GM06990 (cell line): ENCODE results near the gene PARN.

Source experiments
- DNase-seq: peaks from one replicate; pipeline ENCODE4 v3.0.0-alpha.2; 2011; ENCODE audit not compliant: insufficient read length; ENCODE audit errors: extremely low read depth
- H3K27me3 ChIP-seq: replicated peaks from 2 replicates; pipeline ENCODE4 v1.6.0; 2011; ENCODE audit warnings: low read length; ENCODE audit not compliant: control insufficient read depth, insufficient read depth
- H3K36me3 ChIP-seq: 2 replicates; pipeline ENCODE4 v1.5.1; 2011; ENCODE audit warnings: low read length; ENCODE audit not compliant: control insufficient read depth, insufficient read depth
- H3K4me3 ChIP-seq: replicated peaks from 2 replicates; pipeline ENCODE4 v1.5.1; 2011; ENCODE audit warnings: low read depth, mild to moderate bottlenecking, control low read depth, low read length
- CTCF ChIP-seq: IDR thresholded peaks from 2 replicates; pipeline ENCODE4 v1.5.1; 2011; ENCODE audit warnings: low read length, control low read depth, mild to moderate bottlenecking, inconsistent platforms; ENCODE audit not compliant: insufficient read depth, poor library complexity, severe bottlenecking

Gene PARN

GRCh38 chr16:14669776-14670175, 39.7 kb upstream of the PARN start:
- TF ChIP-seq CTCF = no peak
- H3K36me3 ChIP-seq = peaks cover 13% of the 10 kb centered on the region
- DNase-seq = no peak
- H3K4me3 ChIP-seq = no peak overlapping the region
- no peaks in the 10 kb centered on the region for H3K27me3 ChIP-seq

- TF ChIP-seq CTCF = no peak
- DNase-seq = no peak
- H3K27me3 ChIP-seq = no peaks in the 10 kb centered on the region
- peaks cover 18% of the 10 kb centered on the region for H3K36me3 ChIP-seq
- H3K4me3 ChIP-seq = no peak overlapping the region
Observed at GRCh38 chr16:14668556-14669223, 38.6 kb upstream of the PARN start.

- Histone ChIP-seq H3K27me3 (no peaks in the 10 kb centered on the region), H3K4me3 (no peak overlapping the region), H3K36me3 (peaks cover 18% of the 10 kb centered on the region)
- DNase-seq = no peak
- TF ChIP-seq CTCF = no peak
Observed at GRCh38 chr16:14667347-14668266, 37.5 kb upstream of the PARN start.

GRCh38 chr16:14658063-14658462, 28.0 kb upstream of the PARN start:
- no peak for DNase-seq
- Histone ChIP-seq H3K27me3 (no peaks in the 10 kb centered on the region), H3K36me3 (peaks cover 13% of the 10 kb centered on the region), H3K4me3 (no peak overlapping the region)
- no peak for TF ChIP-seq CTCF

- no peak overlapping the region for H3K4me3 ChIP-seq
- TF ChIP-seq CTCF = no peak
- no peak for DNase-seq
- peaks cover 22% of the 10 kb centered on the region for H3K36me3 ChIP-seq
- no peaks in the 10 kb centered on the region for H3K27me3 ChIP-seq
Observed at GRCh38 chr16:14652726-14653125, 22.7 kb upstream of the PARN start.
